ENCODE results near the gene TMEM225B.

Gene TMEM225B

DNA sequence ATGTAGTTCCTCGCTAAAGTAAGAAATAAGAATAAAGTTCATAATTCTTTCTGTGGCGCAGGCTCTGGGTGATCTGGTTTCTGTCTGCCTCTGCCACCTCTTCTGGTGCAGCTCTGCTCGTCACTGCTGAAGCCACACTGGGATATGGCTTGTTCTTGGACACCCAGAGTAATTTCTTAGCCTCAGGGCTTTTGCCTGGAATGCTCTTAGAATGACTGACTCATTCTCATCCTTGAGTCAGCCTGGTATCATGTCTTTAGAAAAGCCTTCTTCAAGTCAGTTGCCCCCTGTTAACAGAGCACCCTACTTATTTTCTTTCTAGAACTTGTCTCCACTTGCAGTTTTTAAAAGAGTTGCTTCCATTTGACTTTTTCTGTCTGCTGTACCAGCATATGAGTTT lies 20.7 kb downstream of the TMEM225B start:
- no peak for TF ChIP-seq CTCF (IDR thresholded peaks at IDR 0.05; ENCODE audit: insufficient read depth, missing control alignments)
- DNase-seq (ENCODE audit: insufficient read length, low spot score) = no peak
- FAIRE-seq = no peak

DNA sequence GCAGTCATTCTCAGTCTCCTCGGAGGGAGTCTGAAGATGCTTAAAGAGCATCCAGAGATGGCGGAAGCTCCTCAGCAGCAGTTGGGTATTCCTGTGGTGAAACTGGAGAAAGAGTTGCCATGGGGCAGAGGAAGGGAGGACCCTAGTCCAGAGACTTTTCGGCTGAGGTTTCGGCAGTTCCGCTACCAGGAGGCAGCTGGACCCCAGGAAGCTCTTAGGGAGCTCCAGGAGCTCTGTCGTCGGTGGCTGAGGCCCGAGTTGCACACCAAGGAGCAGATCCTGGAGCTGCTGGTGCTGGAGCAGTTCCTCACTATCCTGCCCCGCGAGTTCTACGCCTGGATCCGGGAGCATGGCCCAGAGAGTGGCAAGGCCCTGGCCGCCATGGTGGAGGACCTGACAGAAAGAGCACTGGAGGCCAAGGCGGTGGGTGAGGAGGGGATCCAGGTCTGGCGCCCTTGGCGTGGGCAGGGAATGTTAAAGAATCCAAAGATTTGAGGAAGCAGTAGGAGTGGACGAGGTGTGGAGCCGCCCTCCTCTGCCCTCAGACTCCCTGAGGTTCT lies 21.6 kb downstream of the TMEM225B start:
- no peak for TF ChIP-seq CTCF (IDR thresholded peaks at IDR 0.05; ENCODE audit: insufficient read depth, missing control alignments)
- FAIRE-seq (no peak), DNase-seq (ENCODE audit: insufficient read length, low spot score) (no peak)

DNA sequence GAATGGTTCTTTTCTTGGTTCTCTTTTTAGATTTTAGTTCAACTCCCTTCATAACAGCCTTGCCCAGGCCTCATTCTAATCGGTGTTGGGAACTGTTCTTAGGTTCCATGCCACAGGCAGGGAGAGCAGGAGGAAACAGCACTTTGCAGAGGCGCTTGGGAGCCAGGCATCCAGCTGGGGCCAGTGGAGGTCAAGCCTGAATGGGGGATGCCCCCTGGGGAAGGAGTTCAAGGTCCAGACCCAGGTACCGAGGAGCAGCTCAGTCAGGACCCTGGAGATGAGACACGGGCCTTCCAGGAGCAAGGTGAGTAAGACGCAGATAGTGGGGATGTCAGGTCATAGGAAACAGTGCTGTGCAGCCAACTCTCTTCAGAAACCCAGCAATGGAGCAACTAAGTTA lies 23.2 kb downstream of the TMEM225B start:
- FAIRE-seq = no peak
- no peak for DNase-seq (ENCODE audit: insufficient read length, low spot score)
- no peak for TF ChIP-seq CTCF (IDR thresholded peaks at IDR 0.05; ENCODE audit: insufficient read depth, missing control alignments)

DNA sequence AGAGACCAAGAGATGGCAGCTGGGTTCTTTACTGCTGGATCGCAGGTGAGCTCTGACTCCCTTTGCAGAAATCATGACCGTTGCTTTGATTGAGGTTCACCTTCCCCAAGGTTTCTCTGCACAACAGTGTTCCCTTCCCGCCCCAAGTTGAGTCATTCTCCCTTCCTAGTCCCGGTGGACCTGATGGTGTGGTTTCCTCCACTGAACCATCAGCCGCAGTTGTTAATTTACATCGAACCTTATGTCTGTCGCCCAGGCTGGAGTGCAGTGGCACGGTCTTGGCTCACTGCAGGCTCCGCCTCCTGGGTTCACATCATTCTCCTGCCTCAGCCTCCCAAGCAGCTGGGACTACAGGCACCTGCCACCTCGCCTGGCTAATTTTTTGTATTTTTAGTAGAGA lies 24.5 kb downstream of the TMEM225B start:
- DNase-seq (ENCODE audit: insufficient read length, low spot score) (no peak), FAIRE-seq (no peak)
- no peak for TF ChIP-seq CTCF (IDR thresholded peaks at IDR 0.05; ENCODE audit: insufficient read depth, missing control alignments)

DNA sequence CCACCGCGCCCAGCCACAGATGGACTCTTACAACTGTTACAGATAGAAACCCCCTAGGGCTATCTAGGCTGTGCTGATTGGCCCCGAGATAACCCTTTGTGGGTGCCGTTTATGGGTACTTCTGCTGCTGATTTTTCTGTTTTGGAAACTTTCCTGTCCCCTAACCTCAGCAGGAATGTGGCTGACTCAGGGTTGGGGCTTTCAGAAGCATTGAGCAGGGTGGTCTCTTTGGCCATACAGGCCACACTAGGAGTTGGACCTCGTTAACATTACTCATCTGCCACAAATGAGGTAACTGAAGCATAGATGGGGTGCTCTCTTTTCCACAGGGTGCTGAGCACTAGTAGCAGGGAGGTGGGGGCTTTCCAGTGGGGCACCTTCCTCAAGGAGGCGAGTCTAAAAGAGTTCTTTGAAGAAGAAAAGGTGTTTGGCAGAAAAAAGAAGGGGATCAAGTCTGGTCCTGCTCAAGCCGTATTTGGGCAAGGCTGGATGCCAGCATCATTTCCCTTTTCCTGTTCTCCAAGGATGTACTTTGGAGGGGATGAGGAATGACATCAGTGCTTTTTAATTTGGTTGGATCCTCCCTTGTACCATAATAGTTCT lies 25.1 kb downstream of the TMEM225B start:
- FAIRE-seq = no peak
- DNase-seq (ENCODE audit: insufficient read length, low spot score) = no peak
- no peak for TF ChIP-seq CTCF (IDR thresholded peaks at IDR 0.05; ENCODE audit: insufficient read depth, missing control alignments)

- DNase-seq (ENCODE audit: insufficient read length, low spot score) (no peak), FAIRE-seq (no peak)
- TF ChIP-seq CTCF (IDR thresholded peaks at IDR 0.05; ENCODE audit: insufficient read depth, missing control alignments) = no peak
Measured at GRCh38 chr7:99623702-99624447, 25.8 kb downstream of the TMEM225B start.

- DNase-seq (ENCODE audit: insufficient read length, low spot score) (no peak), FAIRE-seq (no peak)
- TF ChIP-seq CTCF (IDR thresholded peaks at IDR 0.05; ENCODE audit: insufficient read depth, missing control alignments) = no peak
Measured at GRCh38 chr7:99624484-99624883, 26.4 kb downstream of the TMEM225B start.

Data from D721Med (cell line).